Type B pancreatic cell (in vitro differentiated cells): Measurements from ENCODE around the gene KIAA1755. TPM values are rescaled to one million over a fixed set of nuclear protein-coding genes. Genes with fewer than 3 reads are reported as not detected.

ENCODE experiments used
- DNase-seq: peaks from one replicate; pipeline ENCODE4 v3.0.0; 2021; ENCODE audit warnings: mixed read lengths; ENCODE audit not compliant: unreplicated experiment; ENCODE audit errors: extremely low spot score
- H3K27ac Mint-ChIP-seq: 2 replicates; pipeline ENCODE4 v1.8.0; 2021; ENCODE audit warnings: mild to moderate bottlenecking, mixed read lengths
- H3K27me3 Mint-ChIP-seq: 2 replicates; pipeline ENCODE4 v1.8.0; 2021; ENCODE audit warnings: mixed read lengths
- H3K36me3 Mint-ChIP-seq: 2 replicates; pipeline ENCODE4 v1.8.0; 2021; ENCODE audit warnings: mixed read lengths
- H3K4me1 Mint-ChIP-seq: one replicate; pipeline ENCODE4 v1.8.0; 2021; ENCODE audit warnings: mixed read lengths; ENCODE audit not compliant: unreplicated experiment
- H3K4me3 Mint-ChIP-seq: 2 replicates; pipeline ENCODE4 v1.8.0; 2021; ENCODE audit warnings: mild to moderate bottlenecking, mixed read lengths
- H3K9me3 Mint-ChIP-seq: 2 replicates; pipeline ENCODE4 v1.8.0; 2021; ENCODE audit warnings: mixed read lengths
- CTCF ChIP-seq: fragments of 200-600 bp; sonication (generic); conservative IDR thresholded peaks from 2 replicates; pipeline ENCODE4 v1.5.0; 2021; ENCODE audit warnings: antibody characterized with exemption, mild to moderate bottlenecking
- total RNA-seq: library from RNA; stranded (reverse); gene quantifications from 2 replicates; pipeline ENCODE4 v1.2.1, GENCODE V29; 2021; ENCODE audit warnings: low replicate concordance

KIAA1755 gene
- total RNA-seq, 1 donor from 2014 or later, result 4.7 TPM

DNA sequence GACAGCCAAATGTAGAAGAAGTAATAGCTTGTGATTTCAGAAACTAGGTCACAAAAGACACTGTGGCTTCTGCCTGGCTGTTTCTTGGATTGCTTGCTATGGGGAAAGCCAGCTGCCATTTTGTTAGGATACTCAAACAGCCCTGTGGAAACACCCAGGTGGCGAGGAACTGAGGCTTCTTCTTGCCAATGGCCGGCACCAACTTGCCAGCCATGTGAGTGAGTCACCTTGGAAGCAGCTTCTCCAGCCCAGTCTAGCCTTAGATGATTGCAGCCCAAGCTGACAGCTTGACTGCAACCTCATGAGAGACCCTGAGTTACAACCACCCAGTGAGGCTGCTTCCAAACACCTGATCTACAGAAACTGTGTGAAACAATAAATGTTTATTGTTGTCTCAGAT is 11.9 kb upstream of the KIAA1755 start:
- H3K27ac Mint-ChIP-seq, result no peak overlapping the region
- peaks cover 12% of the 10 kb centered on the region for H3K27me3 Mint-ChIP-seq
- no peak for TF ChIP-seq CTCF
- H3K9me3 Mint-ChIP-seq, result no peaks in the 10 kb centered on the region
- H3K36me3 Mint-ChIP-seq, result no peaks in the 10 kb centered on the region
- no peak overlapping the region for H3K4me3 Mint-ChIP-seq
- H3K4me1 Mint-ChIP-seq, result peaks cover 2% of the 10 kb centered on the region
- DNase-seq, result no peak

- no peaks in the 10 kb centered on the region for H3K4me1 Mint-ChIP-seq
- H3K36me3 Mint-ChIP-seq, result no peaks in the 10 kb centered on the region
- no peak for DNase-seq
- peaks cover 15% of the 10 kb centered on the region for H3K27me3 Mint-ChIP-seq
- no peak for TF ChIP-seq CTCF
- no peak overlapping the region for H3K4me3 Mint-ChIP-seq
- H3K27ac Mint-ChIP-seq, result no peak overlapping the region
- H3K9me3 Mint-ChIP-seq, result no peaks in the 10 kb centered on the region
Measured at GRCh38 chr20:38271608-38272120, 11.1 kb upstream of the KIAA1755 start.

GRCh38 chr20:38270869-38271605 is 10.5 kb upstream of the KIAA1755 start:
- Mint-ChIP-seq H3K4me1 (no peaks in the 10 kb centered on the region), H3K27ac (no peak overlapping the region), H3K9me3 (no peaks in the 10 kb centered on the region), H3K36me3 (no peaks in the 10 kb centered on the region), H3K4me3 (no peak overlapping the region), H3K27me3 (peaks cover 21% of the 10 kb centered on the region)
- no peak for DNase-seq
- TF ChIP-seq CTCF, result no peak

DNA sequence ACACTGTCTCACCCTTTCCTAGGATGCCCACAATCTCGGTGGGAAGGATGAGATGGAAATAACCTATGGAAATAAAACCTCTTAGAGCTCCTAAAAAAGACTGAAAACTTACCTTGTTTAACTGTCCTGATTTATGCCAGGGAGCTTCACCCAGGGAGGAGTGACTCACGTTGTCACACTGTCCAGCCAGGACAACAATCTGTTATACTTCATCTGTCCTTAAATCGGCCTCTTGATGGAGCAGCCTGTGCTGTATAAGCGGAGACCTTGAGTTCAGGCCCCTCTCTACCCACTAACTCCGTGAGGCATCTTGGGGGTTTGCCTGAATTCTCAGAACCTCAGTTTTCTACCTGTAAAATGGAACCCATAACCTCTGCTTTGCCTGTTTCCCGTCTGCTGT is 9.2 kb upstream of the KIAA1755 start:
- H3K9me3 Mint-ChIP-seq, result no peaks in the 10 kb centered on the region
- H3K4me1 Mint-ChIP-seq, result no peaks in the 10 kb centered on the region
- H3K4me3 Mint-ChIP-seq, result no peak overlapping the region
- no peak for TF ChIP-seq CTCF
- no peaks in the 10 kb centered on the region for H3K36me3 Mint-ChIP-seq
- no peak for DNase-seq
- H3K27ac Mint-ChIP-seq, result no peak overlapping the region
- peaks cover 32% of the 10 kb centered on the region for H3K27me3 Mint-ChIP-seq

DNA sequence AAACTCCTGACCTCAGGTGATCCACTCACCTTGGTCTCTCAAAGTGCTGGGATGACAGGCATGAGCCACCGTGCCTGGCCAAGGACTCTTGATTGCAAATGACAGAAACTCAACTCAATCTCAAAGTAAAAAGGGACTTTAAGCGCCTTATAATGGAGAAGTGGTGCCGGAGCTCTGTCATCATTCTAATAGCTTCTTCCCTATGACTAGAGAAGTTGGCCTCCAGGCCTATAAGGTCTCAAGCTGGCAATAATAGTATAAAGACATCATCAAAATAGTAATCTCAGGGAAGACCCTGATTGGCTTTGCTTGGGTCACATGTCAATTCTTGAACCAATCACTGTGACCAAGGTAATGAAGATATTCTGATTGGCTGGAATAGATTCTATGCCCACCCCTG is 8.5 kb upstream of the KIAA1755 start:
- H3K9me3 Mint-ChIP-seq, result no peaks in the 10 kb centered on the region
- TF ChIP-seq CTCF, result no peak
- H3K4me1 Mint-ChIP-seq, result no peaks in the 10 kb centered on the region
- no peak overlapping the region for H3K4me3 Mint-ChIP-seq
- peaks cover 35% of the 10 kb centered on the region for H3K27me3 Mint-ChIP-seq
- no peak overlapping the region for H3K27ac Mint-ChIP-seq
- no peak for DNase-seq
- no peaks in the 10 kb centered on the region for H3K36me3 Mint-ChIP-seq
